ENCODE results near the gene CYSRT1.
A peak's percentile ranks its signal among the peaks of the same experiment; 100 is the strongest.

CYSRT1 gene

DNA sequence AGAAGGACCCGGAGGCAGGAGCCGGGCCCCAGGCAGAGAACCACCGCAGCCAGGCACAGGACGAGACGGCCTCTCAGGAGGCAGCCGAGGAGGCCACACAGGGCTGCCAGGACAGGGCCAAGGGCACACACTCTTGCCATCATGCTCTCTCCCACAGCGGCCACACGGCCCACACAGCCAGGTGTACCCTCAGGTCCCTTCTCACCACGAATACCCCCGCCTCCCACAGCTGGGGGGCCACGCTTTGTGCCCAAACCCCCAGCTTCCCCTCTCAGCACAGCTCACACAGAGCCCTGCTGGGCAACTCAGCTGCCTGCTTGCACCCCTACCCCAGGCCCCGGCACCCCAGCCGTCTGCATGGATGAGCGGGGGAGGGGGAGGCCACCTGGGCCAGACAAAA, 31.2 kb upstream of the CYSRT1 start:
- Histone ChIP-seq H3K27ac (no peak overlapping the region), H3K9ac (peak overlapping the region in 7 of 11 experiments; percentile 24 to 60 (median 32); a peak in 9 of 22 replicates)
- TF ChIP-seq Cebpa-rat (IDR thresholded peaks at IDR 0.05) = no peak

DNA sequence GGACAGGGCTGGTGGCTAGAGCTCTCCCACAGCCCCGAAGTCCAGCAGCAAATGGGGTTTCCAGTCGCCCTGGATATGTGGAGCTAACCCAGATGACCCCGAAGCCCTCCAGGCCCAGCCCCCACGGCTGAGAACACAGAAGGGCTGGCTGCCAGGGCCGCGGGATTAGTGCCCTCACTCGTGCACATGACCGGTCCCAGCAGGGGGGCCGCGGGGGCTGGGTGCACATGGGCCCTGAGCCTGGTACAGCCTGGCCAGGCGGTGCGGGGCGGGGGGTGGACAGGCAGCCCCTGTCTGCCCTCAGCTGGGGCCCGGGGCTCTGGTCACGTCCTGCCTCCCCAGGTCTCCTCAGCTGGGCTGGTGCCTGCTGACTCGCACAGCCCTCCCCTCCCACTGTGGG, 30.6 kb upstream of the CYSRT1 start:
- Histone ChIP-seq H3K4me3 (no peak overlapping the region), H3K27ac (no peak overlapping the region), H3K4me1 (peaks cover 46 to 92% (median 71%) of the 10 kb centered on the region in 10 experiments), H3K36me3 (peaks cover 15 to 68% (median 30%) of the 10 kb centered on the region in 11 experiments; a peak in 20 of 22 replicates), H3K27me3 (no peaks in the 10 kb centered on the region), H3K4me2 (peak overlapping the region in 2 of 11 experiments; percentile 14 to 23; a peak in 3 of 22 replicates), H4K20me1 (peaks cover 23 to 100% (median 92%) of the 10 kb centered on the region in 11 experiments; a peak in 21 of 22 replicates), H3K9me3 (replicated peaks in 1 of 11) (no peaks in the 10 kb centered on the region), H3K9ac (peak overlapping the region in 8 of 11 experiments; percentile 24 to 60 (median 32); a peak in 8 of 22 replicates)
- no peak for TF ChIP-seq Cebpa-rat (IDR thresholded peaks at IDR 0.05)

More for the DNA sequence above, 31.2 kb upstream of the CYSRT1 start:
- H3K9me3 ChIP-seq (replicated peaks in 1 of 11) = no peaks in the 10 kb centered on the region
- no peaks in the 10 kb centered on the region for H3K27me3 ChIP-seq
- peak overlapping the region in 1 of 11 experiments; percentile 23; a peak in 1 of 22 replicates for H3K4me2 ChIP-seq
- peaks cover 42 to 88% (median 66%) of the 10 kb centered on the region in 10 experiments for H3K4me1 ChIP-seq
- no peak overlapping the region for H3K4me3 ChIP-seq
- H4K20me1 ChIP-seq = peaks cover 26 to 100% (median 92%) of the 10 kb centered on the region in 11 experiments; a peak in 21 of 22 replicates
- peaks cover 15 to 68% (median 30%) of the 10 kb centered on the region in 11 experiments; a peak in 20 of 22 replicates for H3K36me3 ChIP-seq

DNA sequence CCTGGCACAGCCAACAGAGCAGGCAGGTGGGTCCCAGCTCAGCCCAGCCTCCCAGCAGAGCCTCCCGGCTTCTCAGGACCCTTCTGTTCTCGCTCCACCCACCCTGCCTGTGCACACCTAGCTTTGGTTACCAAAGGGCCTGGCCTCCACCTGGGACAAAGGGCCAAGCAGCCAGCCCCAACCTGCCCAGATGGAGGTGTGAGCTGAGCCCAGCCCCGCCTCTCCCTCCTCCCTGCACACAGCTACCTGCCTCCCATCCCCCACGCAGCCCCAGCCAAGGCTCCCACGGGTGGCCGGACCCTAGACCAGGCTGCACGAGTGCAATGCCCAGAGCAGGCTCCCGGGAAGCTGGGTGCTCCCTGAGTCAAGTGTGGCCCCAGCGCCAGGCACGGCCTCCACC, 30.1 kb upstream of the CYSRT1 start:
- H3K4me3 ChIP-seq = no peak overlapping the region
- peaks cover 44 to 92% (median 69%) of the 10 kb centered on the region in 10 experiments for H3K4me1 ChIP-seq
- TF ChIP-seq Cebpa-rat (IDR thresholded peaks at IDR 0.05) = no peak
- H3K36me3 ChIP-seq = peaks cover 12 to 64% (median 27%) of the 10 kb centered on the region in 11 experiments; a peak in 20 of 22 replicates
- H3K27me3 ChIP-seq = no peaks in the 10 kb centered on the region
- H3K9ac ChIP-seq = peak overlapping the region in 7 of 11 experiments; percentile 6 to 48 (median 32); a peak in 7 of 22 replicates
- H3K4me2 ChIP-seq = peak overlapping the region in 2 of 11 experiments; percentile 14 to 23; a peak in 2 of 22 replicates
- no peaks in the 10 kb centered on the region for H3K9me3 ChIP-seq (replicated peaks in 1 of 11)
- peaks cover 18 to 100% (median 90%) of the 10 kb centered on the region in 11 experiments; a peak in 21 of 22 replicates for H4K20me1 ChIP-seq
- H3K27ac ChIP-seq = no peak overlapping the region

DNA sequence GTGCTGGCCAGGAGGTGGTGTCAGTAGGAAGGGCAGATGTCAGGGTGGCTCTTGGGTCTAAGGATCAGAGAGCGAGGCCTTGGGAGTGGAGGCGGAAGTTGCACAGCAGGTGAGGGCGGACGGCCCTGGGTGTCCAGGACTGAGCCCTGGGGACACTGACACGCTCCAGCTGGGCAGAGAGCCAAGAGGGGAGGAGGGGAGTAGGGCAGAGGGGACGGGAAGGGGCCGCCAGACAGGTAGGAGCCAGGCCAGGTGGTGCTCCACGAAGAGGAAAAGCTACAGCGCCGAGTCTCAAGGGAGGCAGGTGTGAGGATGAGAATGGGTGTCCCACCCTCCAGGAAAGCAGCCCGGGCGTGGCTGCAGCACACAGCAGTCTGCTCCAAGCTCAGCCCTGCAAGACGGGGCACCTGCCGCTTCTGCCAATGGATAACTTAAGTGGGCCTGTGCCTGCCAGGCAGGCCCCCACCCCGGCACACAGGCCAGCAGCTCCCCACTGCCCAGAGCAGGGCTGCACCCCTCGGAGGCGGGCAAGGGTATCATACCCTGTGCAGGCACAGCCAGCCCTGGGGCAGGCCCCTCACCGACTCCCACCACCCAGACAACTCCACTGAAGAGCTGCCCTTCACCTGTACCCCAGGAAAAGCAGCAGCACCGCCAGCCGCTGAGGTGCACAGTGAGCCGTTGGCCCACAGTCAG, 29.3 kb upstream of the CYSRT1 start:
- no peak overlapping the region for H3K4me3 ChIP-seq
- no peak for TF ChIP-seq Cebpa-rat (IDR thresholded peaks at IDR 0.05)
- no peak overlapping the region for H3K27ac ChIP-seq
- peaks cover 6 to 56% (median 19%) of the 10 kb centered on the region in 11 experiments; a peak in 20 of 22 replicates for H3K36me3 ChIP-seq
- peaks cover 36 to 84% (median 62%) of the 10 kb centered on the region in 10 experiments for H3K4me1 ChIP-seq
- H3K4me2 ChIP-seq = 0 out of 22 replicates have a peak overlapping the region, but pooled peaks of 1 of the 11 experiments have one; percentile 6
- peak overlapping the region in 6 of 11 experiments; percentile 4 to 48 (median 28); a peak in 7 of 22 replicates for H3K9ac ChIP-seq
- H3K27me3 ChIP-seq = no peaks in the 10 kb centered on the region
- H4K20me1 ChIP-seq = peaks cover 14 to 92% (median 82%) of the 10 kb centered on the region in 11 experiments; a peak in 21 of 22 replicates
- H3K9me3 ChIP-seq (replicated peaks in 1 of 11) = no peaks in the 10 kb centered on the region

DNA sequence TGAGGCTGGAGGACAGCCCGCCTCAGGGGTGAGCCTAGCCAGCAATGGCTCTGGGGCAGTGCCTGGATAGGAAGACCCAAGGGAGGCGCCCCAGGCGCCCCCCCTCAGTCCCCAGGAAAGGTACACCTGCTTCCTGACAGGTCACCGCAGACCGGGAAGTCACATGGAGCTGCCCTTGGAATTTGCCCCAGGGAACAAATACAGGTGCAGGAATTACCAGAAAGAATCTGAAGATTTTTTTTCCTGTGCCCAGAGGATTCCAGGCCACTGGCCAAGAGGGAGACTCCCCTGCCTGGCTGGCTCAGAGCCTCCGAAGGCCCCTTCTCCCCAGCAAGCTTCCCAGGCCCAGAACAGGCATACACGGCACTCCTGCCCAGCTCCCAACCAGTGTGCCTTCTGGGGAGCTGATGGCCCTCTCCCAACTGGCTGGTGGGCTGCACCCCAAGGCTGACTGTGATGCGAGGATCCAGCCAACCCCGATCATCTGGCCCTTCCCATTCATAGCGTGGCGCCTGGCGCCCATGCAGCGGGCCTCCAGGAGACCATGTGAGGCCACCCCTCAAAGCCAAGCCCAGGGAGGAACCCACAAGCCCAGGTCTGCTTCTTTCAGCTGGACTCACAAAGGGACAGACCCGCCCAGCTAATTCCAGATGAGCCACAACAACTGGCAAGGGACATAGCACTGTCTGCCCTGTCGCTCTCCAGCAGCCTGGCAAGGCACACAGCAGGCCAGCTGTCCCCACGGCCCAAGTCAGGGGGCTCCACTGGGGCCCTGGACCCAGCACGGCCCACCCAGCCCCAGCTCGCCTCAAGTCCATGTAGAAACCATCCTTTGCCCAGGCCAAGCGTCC, 26.7 kb upstream of the CYSRT1 start:
- Histone ChIP-seq H3K4me1 (peaks cover 49 to 83% (median 64%) of the 10 kb centered on the region in 10 experiments), H3K9me3 (replicated peaks in 1 of 11) (no peaks in the 10 kb centered on the region), H3K36me3 (peaks cover 0 to 30% (median 0%) of the 10 kb centered on the region in 11 experiments; a peak in 4 of 22 replicates), H3K4me3 (peak overlapping the region; percentile 12 to 89 (median 80); a peak in 15 of 20 replicates), H4K20me1 (peaks cover 14 to 86% (median 64%) of the 10 kb centered on the region in 11 experiments; a peak in 21 of 22 replicates), H3K27ac (no peak overlapping the region), H3K27me3 (no peaks in the 10 kb centered on the region), H3K4me2 (peak overlapping the region; percentile 88 to 100 (median 97)), H3K9ac (peak overlapping the region; percentile 79 to 97 (median 88); a peak in 21 of 22 replicates)
- no peak for TF ChIP-seq Cebpa-rat (IDR thresholded peaks at IDR 0.05)

DNA sequence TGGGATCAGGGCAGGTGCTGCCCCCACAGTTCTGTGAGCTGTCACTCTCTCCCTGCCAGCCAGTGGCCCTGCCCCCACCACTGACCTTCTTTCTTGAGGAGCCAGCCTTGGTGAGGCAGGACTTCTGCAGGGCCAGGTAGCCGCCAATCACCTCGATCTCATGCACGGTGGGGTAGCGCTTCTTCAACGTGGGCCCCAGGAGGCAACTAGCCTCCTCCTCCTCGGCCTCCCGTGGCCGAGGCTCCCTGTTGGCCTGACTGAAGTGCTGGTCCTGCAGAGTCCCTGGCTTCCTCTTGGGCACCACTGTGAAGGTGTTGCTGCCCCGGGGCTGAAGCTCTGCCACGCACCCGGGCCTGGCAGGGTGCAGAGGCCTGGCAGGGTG, 26.1 kb upstream of the CYSRT1 start:
- peak overlapping the region; percentile 79 to 97 (median 88); a peak in 21 of 22 replicates for H3K9ac ChIP-seq
- no peaks in the 10 kb centered on the region for H3K27me3 ChIP-seq
- H3K36me3 ChIP-seq = peaks cover 0 to 27% (median 0%) of the 10 kb centered on the region in 11 experiments; a peak in 4 of 22 replicates
- peaks cover 14 to 86% (median 58%) of the 10 kb centered on the region in 11 experiments; a peak in 21 of 22 replicates for H4K20me1 ChIP-seq
- H3K4me2 ChIP-seq = peak overlapping the region; percentile 88 to 100 (median 97)
- TF ChIP-seq Cebpa-rat (IDR thresholded peaks at IDR 0.05) = no peak
- no peak overlapping the region for H3K27ac ChIP-seq
- peak overlapping the region; percentile 79 to 89 (median 86); a peak in 17 of 20 replicates for H3K4me3 ChIP-seq
- H3K4me1 ChIP-seq = peaks cover 55 to 86% (median 67%) of the 10 kb centered on the region in 10 experiments
- H3K9me3 ChIP-seq (replicated peaks in 1 of 11) = no peaks in the 10 kb centered on the region

DNA sequence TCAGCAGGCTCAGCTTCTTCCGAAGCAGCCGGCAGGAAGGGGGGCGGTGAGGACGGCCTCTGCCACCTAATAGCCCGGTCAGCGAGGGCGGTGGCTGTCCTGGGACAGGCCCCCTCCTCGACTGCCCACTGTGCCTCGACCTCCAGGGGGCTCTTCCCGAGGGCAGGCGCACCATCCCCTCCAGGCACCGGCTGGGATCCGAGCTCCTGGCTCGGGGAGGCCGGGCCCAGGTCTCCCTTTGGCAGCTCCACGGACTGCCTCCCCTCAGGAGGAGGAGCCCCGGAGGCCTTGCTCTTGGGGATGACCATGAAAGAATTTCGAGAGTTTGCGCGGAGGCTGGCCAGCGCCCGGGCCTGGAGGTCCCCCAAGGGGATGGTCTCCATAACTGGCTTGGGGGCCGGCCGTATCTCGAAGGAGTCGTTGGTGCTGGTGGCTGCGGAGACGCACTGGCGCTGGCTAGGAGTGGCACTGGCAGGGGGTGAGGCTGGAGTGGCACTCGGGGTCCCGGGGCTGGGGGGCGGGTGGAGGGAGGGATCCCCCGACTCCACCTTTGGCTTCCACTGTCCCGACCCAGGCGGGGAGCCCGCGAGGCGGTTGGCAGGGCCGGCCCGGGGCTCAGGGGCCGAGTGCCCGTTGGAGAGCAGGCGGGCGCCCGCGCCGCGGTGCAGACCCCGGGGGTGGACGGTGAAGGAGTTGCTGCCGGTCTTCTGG, 25.4 kb upstream of the CYSRT1 start:
- Histone ChIP-seq H3K36me3 (peaks cover 0 to 23% (median 0%) of the 10 kb centered on the region in 11 experiments; a peak in 3 of 22 replicates), H3K9ac (peak overlapping the region; percentile 79 to 97 (median 88); a peak in 21 of 22 replicates), H3K4me3 (peak overlapping the region; percentile 79 to 89 (median 86)), H3K4me1 (peaks cover 62 to 86% (median 70%) of the 10 kb centered on the region in 10 experiments), H3K4me2 (peak overlapping the region; percentile 88 to 100 (median 97)), H3K27ac (peak overlapping the region in 1 of 11 experiments; percentile 38; a peak in 1 of 22 replicates), H3K27me3 (no peaks in the 10 kb centered on the region), H4K20me1 (peaks cover 14 to 86% (median 58%) of the 10 kb centered on the region in 11 experiments; a peak in 21 of 22 replicates), H3K9me3 (replicated peaks in 1 of 11) (no peaks in the 10 kb centered on the region)
- TF ChIP-seq Cebpa-rat (IDR thresholded peaks at IDR 0.05) = no peak

Measured in BLaER1 treated with 17β-estradiol and CSF1 and Interleukin-3, amounts not matched to agents 10 nM and 100 nM (cell line).